PC-9 (cell line): ENCODE results near the gene SPATA25.

Source experiments
- EZH2 ChIP-seq: fragments of 200-600 bp; sonication (generic); IDR thresholded peaks from 2 replicates; pipeline ENCODE4 v1.8.0; 2017; ENCODE audit warnings: antibody characterized with exemption, low read depth
- TF ChIP-seq, protein P1 (sequence below): fragments of 200-600 bp; sonication (generic); conservative IDR thresholded peaks from 2 replicates; pipeline ENCODE4 v1.6.1; 2017; ENCODE audit warnings: mixed run types, antibody characterized with exemption, mild to moderate bottlenecking, moderate library complexity

- TF ChIP-seq, protein P1, sequence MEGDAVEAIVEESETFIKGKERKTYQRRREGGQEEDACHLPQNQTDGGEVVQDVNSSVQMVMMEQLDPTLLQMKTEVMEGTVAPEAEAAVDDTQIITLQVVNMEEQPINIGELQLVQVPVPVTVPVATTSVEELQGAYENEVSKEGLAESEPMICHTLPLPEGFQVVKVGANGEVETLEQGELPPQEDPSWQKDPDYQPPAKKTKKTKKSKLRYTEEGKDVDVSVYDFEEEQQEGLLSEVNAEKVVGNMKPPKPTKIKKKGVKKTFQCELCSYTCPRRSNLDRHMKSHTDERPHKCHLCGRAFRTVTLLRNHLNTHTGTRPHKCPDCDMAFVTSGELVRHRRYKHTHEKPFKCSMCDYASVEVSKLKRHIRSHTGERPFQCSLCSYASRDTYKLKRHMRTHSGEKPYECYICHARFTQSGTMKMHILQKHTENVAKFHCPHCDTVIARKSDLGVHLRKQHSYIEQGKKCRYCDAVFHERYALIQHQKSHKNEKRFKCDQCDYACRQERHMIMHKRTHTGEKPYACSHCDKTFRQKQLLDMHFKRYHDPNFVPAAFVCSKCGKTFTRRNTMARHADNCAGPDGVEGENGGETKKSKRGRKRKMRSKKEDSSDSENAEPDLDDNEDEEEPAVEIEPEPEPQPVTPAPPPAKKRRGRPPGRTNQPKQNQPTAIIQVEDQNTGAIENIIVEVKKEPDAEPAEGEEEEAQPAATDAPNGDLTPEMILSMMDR, result no peak
- no peak for TF ChIP-seq EZH2
These were observed 10.9 kb upstream of the SPATA25 start for GRCh38 chr20:45898285-45898684.
